DMS153 treated with DMSO at 0.1 percent for 48 hours (cell line): ENCODE data around the gene CACNA2D3.

Experiments used
- DNase-seq: peaks from one replicate; lab custom pipeline; 2025; ENCODE audit not compliant: unreplicated experiment; lab: John Stamatoyannopoulos, UW

Gene CACNA2D3

DNA sequence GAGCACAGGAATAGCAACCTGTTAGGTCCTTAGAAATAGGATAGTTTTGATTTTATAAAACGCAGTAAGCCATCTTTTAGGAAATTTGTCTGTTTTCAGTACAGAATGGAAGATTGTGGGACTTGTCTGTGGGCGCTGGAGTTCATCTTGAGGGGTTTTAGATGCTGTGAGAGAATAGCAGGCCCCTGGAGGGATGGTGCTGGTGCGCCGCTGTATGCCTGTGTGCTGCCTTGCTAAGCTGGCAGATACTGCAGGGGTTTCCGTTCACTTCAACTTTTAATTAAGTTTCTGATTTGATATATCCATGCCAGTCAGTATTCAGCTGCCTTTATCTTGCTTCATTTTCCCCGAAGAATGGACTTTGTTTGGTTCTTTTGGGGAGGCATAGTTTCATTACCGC is 4.2 kb downstream of the CACNA2D3 start:
- no peak for DNase-seq

DNA sequence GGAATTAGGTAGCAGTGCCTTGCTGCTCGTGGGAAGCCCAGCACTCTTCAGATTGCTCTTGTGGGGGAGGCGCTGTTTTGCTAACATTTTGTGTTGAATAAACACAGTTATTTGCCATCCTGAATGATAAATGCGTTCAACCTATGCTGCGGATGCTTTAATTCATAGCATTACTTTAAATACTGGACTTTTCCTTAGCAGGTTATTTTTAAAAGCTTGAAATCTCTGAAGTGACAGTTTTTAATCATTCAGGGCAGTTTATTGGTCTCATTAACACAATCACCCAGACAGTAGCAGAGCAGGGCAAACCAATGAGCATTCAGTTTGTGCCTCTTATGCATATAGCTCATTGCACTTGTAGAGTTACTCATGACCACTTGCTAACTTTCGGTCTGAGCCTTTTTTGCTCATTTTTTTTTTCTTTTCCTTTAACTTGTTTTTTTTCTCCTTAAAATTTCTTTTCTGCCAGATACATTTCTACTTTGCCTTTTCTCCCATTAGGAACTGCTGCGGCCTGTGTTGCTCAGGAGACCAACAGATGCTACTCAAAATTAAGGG is 5.2 kb downstream of the CACNA2D3 start:
- no peak for DNase-seq

- DNase-seq, result no peak
These were observed 8.8 kb downstream of the CACNA2D3 start for GRCh38 chr3:54131026-54131605.

GRCh38 chr3:54131890-54132289 is 9.5 kb downstream of the CACNA2D3 start:
- no peak for DNase-seq

DNA sequence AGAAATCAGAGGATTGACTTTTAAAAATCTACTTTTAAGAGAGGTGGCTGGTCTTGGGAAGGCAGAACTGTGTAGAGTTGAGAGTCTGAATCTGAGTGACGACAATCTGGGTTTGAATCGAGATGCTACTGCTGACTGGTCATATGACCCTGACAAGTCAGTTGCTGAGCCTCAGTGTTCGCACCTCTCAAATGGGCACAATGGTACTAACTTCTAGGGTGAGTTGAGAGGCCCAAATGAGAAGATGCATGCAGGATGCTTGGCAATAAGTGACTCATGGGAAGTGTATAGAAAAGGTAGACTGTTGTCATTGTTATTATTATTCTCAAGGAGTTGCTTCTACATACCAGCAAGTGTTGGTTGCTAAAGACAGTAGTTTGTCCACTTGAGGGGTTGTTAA is 10.3 kb downstream of the CACNA2D3 start:
- DNase-seq, result no peak

DNA sequence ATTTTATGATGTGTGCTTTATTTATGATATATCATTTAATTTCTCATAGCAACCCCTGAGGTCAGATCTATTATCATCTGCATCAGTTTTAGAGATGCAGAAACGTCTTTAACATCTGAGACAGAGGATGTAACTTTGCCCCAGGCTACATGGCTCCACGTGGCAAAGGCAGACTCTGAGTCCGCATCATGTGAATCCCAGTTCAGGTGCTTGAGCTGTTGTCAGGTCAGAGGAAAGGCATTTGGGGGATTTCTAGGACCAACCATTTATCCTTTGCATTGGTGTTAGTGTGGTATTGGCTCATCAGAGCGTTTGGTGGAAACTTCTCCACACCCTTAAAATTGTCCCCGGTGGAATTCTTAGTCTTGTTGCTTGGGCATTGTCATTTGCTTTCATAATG is 10.8 kb downstream of the CACNA2D3 start:
- no peak for DNase-seq

GRCh38 chr3:54134155-54134554 is 11.8 kb downstream of the CACNA2D3 start:
- no peak for DNase-seq

GRCh38 chr3:54134713-54135112 is 12.4 kb downstream of the CACNA2D3 start:
- DNase-seq, result no peak

DNA sequence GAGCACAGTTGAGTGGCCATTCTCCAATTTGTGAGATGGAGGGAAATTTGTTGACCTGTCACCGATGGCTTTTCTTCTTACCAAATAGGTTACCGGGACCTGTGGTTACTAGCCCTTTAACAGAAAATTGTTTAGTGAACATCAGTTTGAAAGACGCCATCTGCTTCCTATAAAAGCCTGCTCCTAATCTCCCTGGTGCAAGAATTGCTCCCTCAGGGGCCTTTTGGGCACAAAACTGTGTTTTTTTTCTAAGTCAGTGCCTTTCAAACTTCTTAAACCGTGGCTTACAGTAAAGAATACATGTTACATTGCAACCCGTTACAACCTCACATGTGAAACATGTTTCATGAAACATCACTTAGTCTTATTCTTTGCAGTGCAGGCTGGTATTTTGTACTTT is 15.0 kb downstream of the CACNA2D3 start:
- DNase-seq, result no peak

GRCh38 chr3:54138937-54139547 is 16.7 kb downstream of the CACNA2D3 start:
- no peak for DNase-seq

DNA sequence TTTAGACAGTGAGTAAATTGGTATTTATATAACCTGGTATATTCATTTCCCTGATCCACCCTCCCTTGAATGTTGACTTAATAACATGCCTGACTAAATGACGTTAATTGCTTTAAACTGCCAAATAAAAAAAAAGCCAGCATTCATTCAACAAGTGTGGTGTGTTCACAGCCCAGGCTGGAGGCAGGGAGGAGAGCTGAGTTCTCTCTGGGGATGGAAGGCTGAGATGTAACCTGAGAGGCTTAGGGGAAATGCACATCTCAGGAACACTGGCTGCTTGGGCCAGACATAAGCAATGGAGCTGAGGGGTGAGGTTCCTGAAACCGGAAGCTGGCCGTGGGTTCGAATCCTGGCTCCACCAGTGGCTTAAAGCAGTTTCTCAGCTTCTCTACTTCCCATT is 17.3 kb downstream of the CACNA2D3 start:
- no peak for DNase-seq

DNA sequence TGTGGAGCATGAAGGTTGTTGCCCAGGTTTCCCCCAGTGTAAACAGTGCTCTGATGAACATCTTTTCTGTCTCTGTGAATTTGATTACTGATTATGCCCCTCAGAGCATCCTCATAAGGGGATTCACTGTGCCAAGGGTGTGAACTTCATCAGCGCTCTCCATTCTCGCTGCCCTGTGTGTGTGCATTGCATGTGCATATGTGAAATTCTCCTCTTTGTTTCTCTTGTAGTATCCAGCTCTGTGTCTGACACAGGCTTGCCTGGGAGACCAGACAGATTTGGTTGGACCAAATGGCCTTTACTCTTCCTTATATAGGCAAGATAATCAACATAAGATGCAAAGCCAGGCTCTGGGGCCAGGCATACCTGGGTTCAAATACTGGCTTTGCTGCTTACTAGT is 21.9 kb downstream of the CACNA2D3 start:
- no peak for DNase-seq

DNA sequence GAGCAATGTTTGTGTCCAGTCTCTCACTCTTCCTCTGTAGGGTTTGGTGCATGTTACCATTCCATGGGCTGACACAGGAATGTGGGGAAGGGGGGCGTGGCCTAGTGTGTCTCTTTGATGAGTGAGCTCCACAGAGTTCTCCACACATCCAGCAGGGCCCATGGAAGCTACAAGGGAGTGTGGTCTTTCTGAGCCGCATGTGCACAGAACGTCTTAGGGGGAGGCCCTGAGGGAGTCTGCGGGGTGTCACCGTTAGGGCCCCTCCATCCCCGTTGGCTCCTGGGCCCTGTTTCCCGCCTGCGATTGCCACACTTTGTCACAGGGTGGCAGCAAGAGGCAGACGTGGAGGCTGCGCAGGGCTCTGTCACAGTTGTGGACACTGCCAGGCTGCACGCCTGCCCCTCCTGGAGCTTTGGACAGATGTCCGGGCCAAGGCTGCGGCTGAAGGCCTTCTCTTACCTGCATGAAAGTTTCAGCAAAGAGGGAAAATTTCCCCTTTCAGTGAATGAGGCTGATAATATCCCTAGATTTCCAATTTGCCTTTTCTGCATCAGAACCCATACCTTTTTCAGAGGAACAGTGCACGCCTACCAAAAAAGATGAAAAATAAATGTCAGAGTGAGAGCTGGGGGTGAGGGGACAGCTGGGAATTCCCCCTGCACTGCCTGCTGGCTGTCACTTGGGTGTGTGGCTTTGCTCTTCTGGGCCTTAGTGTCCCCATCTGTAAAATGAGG is 24.3 kb downstream of the CACNA2D3 start:
- DNase-seq, result peak; percentile 38

- no peak for DNase-seq
These were observed 28.6 kb downstream of the CACNA2D3 start for GRCh38 chr3:54150864-54151467.

- no peak for DNase-seq
These were observed 31.1 kb downstream of the CACNA2D3 start for GRCh38 chr3:54153477-54153876.

DNA sequence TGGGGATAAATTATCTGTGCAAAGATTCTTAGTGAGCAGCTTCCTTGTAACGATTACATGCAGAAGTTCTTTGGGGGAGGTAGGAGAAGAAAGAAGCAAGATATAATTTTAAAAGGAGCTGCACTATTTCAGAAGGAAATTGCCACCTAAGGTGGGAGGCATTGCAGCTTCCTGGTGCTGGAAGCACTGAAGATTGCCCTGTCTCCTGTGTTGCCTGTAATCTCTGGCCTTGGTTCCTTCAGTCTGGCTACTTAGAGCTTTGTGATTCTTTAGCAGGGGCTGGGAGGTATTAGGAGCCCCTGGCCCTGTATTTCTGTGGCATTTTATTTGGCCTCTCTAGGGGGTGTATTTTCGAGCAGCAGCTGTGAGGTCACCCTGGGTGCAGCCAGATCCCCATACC is 35.5 kb downstream of the CACNA2D3 start:
- DNase-seq, result no peak

DNA sequence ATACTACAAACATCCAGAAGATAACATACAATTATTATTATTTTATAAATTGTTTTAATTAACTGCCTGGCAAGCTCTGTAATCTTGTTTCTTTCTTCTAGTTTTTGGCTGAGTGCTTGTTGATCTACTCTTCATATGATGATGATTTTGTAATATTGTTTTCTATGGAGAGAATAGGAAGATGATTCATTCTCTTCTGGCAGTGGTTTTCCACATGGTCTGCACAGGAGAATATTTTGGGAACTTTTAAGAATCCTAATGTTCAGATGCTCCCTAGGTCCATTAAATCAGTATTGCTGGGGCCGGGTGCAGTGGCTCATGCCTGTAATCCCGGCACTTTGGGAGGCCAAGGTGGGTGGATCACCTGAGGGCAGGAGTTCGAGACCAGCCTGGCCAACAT is 37.6 kb downstream of the CACNA2D3 start:
- no peak for DNase-seq

GRCh38 chr3:54163441-54163840 is 41.1 kb downstream of the CACNA2D3 start:
- no peak for DNase-seq

DNA sequence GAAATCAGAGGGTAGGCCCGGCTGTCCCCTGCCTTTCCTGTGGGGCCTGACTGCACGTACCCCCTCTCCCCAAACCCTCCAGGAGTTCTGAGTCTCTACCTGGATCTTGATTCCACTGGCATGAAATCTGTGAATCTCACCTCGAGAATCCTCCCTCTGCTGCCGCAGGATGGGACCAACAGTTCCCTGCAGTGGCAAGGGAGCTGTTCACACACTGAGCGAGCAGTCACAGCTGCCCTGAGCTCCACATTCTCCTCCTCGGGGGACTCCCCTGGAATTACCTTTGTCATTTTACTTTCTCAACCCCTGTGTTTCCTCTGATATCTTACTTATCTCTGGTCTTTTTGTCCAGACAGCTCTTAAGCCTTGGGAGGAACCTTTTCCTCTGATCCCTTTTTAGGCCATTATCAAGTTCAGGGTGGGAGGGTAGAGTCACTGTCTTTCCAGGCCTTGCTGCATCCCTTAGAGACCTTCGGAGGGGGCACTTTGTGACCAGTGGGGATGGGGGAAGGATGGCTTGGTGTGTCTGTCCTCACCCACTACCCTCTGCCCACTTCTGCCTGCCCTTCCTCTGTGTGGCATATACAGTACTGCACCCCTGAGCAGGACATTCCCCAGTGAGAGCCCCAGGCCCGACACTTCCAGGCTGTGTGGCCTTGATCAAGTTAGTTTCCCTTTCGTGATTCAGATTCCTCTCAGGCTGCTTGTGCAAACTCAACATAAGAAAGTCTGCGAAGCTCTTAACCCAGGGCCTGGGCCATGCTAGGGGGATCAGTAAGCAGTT is 42.0 kb downstream of the CACNA2D3 start:
- DNase-seq, result no peak

DNA sequence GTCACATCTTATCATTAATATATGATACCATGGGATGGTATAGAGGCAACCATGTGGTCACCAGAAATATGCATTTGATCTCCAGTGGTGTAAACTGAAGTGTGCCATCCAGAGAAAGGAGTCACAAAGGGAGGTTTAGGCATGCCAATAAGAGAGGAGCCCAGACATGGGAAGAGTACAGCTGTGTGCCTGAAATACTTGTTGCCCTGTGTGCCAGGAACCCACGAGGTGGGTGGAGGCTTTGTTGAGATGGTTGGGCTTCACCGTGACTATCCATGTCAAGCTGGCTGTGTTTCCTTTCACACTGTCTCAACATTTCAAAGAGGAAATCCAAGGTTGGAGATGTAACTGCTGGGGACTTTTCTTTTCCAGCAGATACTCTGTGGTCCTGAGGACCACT is 43.5 kb downstream of the CACNA2D3 start:
- no peak for DNase-seq

GRCh38 chr3:54167999-54168398 is 45.6 kb downstream of the CACNA2D3 start:
- DNase-seq, result no peak
